SH-SY5Y (cell line): ENCODE measurements around the gene NRG2.

Experiments used
- GATA2 ChIP-seq: IDR thresholded peaks from 2 replicates; pipeline ENCODE4 v1.6.1; 2011; ENCODE audit warnings: mild to moderate bottlenecking, low read depth, low read length
- GATA3 ChIP-seq: IDR thresholded peaks from 2 replicates; pipeline ENCODE4 v1.6.1; 2011; ENCODE audit warnings: low read depth, mild to moderate bottlenecking, low read length, moderate library complexity

GRCh38 chr5:139952574-139952973 lies 90.5 kb downstream of the NRG2 start:
- TF ChIP-seq GATA3 (no peak), GATA2 (no peak)
